Mesenchymal stem cell (in vitro differentiated cells and primary cell): ENCODE measurements around the gene CDH15.

Source experiments
- DNase-seq: peaks from one replicate; pipeline ENCODE4 v3.0.0-alpha.2; 2013
- H2AFZ ChIP-seq: one replicate; pipeline ENCODE4 v1.6.1; 2013; ENCODE audit warnings: low read depth, mild to moderate bottlenecking, control low read depth, inconsistent platforms, low read length, moderate library complexity
- H2AK5ac ChIP-seq: 2 replicates; pipeline ENCODE4 v1.6.1; 2013; ENCODE audit warnings: low read length, moderate library complexity, mild to moderate bottlenecking, inconsistent platforms; ENCODE audit not compliant: severe bottlenecking
- H2BK120ac ChIP-seq: one replicate; pipeline ENCODE4 v1.6.1; 2013; ENCODE audit warnings: low read depth, mild to moderate bottlenecking, inconsistent platforms, low read length, moderate library complexity
- H2BK12ac ChIP-seq, 2 experiments: one replicate each; pipeline ENCODE4 v1.6.1; 2013; ENCODE audit warnings: inconsistent platforms in 2 of 2, low read length in 2 of 2, mild to moderate bottlenecking in 2 of 2, moderate library complexity in 2 of 2, control low read depth in 1 of 2
- H2BK15ac ChIP-seq: one replicate; pipeline ENCODE4 v1.6.1; 2013; ENCODE audit warnings: mild to moderate bottlenecking, low read depth, inconsistent platforms; ENCODE audit not compliant: poor library complexity, severe bottlenecking
- H2BK5ac ChIP-seq: 2 replicates; pipeline ENCODE4 v1.6.1; 2013; ENCODE audit warnings: low read depth, mild to moderate bottlenecking, low read length, control low read depth, inconsistent platforms; ENCODE audit not compliant: poor library complexity, severe bottlenecking
- H3K14ac ChIP-seq, 2 experiments: one replicate each; pipeline ENCODE4 v1.6.1; 2013; ENCODE audit warnings: inconsistent platforms in 2 of 2, low read length in 2 of 2, control low read depth in 1 of 2, mild to moderate bottlenecking in 1 of 2, moderate library complexity in 1 of 2
- H3K18ac ChIP-seq, 2 experiments: one replicate each; pipeline ENCODE4 v1.6.1; 2013; ENCODE audit warnings: inconsistent platforms in 2 of 2, low read length in 2 of 2, control low read depth in 1 of 2, low read depth in 1 of 2, mild to moderate bottlenecking in 1 of 2
- H3K23ac ChIP-seq, 2 experiments: one replicate each; pipeline ENCODE4 v1.6.1; 2013; ENCODE audit warnings: inconsistent platforms in 2 of 2, low read length in 2 of 2, mild to moderate bottlenecking in 2 of 2, moderate library complexity in 2 of 2, control low read depth in 1 of 2
- H3K27ac ChIP-seq: 2 replicates; pipeline ENCODE4 v1.5.1; 2013; ENCODE audit warnings: mild to moderate bottlenecking, moderate library complexity, low read length, control low read depth, inconsistent platforms; ENCODE audit not compliant: poor library complexity, severe bottlenecking
- H3K27me3 ChIP-seq, 2 experiments: 2 replicates each; pipeline versions ENCODE4 v1.6.1 to v1.7.0; 2013; ENCODE audit warnings: low read length in 2 of 2, mild to moderate bottlenecking in 2 of 2, moderate library complexity in 2 of 2, control low read depth in 1 of 2, inconsistent platforms in 1 of 2; ENCODE audit not compliant: control insufficient read depth in 1 of 2, insufficient read depth in 1 of 2
- H3K36me3 ChIP-seq, 2 experiments: 2 replicates each; pipeline versions ENCODE4 v1.6.1 to v1.7.0; 2013; ENCODE audit warnings: low read length in 2 of 2, control low read depth in 1 of 2, inconsistent platforms in 1 of 2, low read depth in 1 of 2, mild to moderate bottlenecking in 1 of 2; ENCODE audit not compliant: insufficient read depth in 2 of 2, control insufficient read depth in 1 of 2
- H3K4ac ChIP-seq, 2 experiments: one replicate each; pipeline ENCODE4 v1.6.1; 2013; ENCODE audit warnings: inconsistent platforms in 2 of 2, low read length in 2 of 2, mild to moderate bottlenecking in 2 of 2, moderate library complexity in 2 of 2, control low read depth in 1 of 2, low read depth in 1 of 2
- H3K4me1 ChIP-seq: 2 replicates; pipeline ENCODE4 v1.6.1; 2013; ENCODE audit warnings: low read depth, low read length, control low read depth; ENCODE audit not compliant: control insufficient read depth, insufficient read depth
- H3K4me2 ChIP-seq: 2 replicates; pipeline ENCODE4 v1.6.1; 2013; ENCODE audit warnings: low read length, mild to moderate bottlenecking, inconsistent platforms; ENCODE audit not compliant: poor library complexity, severe bottlenecking
- H3K4me3 ChIP-seq, 2 experiments: 2 replicates each; pipeline versions ENCODE4 v1.5.1 to v1.7.0; 2013; ENCODE audit warnings: low read length in 2 of 2, mild to moderate bottlenecking in 2 of 2, control low read depth in 1 of 2, low read depth in 1 of 2; ENCODE audit not compliant: insufficient read depth in 1 of 2
- H3K79me1 ChIP-seq: replicated peaks from 2 replicates; pipeline ENCODE4 v1.6.1; 2013; ENCODE audit warnings: mild to moderate bottlenecking, control low read depth, low read length, inconsistent platforms; ENCODE audit not compliant: poor library complexity, severe bottlenecking
- H3K9ac ChIP-seq: 2 replicates; pipeline ENCODE4 v1.7.0; 2013; ENCODE audit warnings: mild to moderate bottlenecking, low read length, moderate library complexity
- H3K9me3 ChIP-seq: 2 replicates; pipeline ENCODE4 v1.7.0; 2013; ENCODE audit warnings: mild to moderate bottlenecking, low read length; ENCODE audit not compliant: control insufficient read depth
- H4K8ac ChIP-seq: one replicate; pipeline ENCODE4 v1.6.1; 2013; ENCODE audit warnings: inconsistent platforms, mild to moderate bottlenecking, low read length, moderate library complexity
- H4K91ac ChIP-seq: one replicate; pipeline ENCODE4 v1.6.1; 2013; ENCODE audit warnings: mild to moderate bottlenecking, low read length, inconsistent platforms
- WGBS: methylation state at CpG from one replicate; pipeline ENCODE4 v1.1.7; 2013; ENCODE audit warnings: mixed read lengths; 5-methylcytosine and 5-hydroxymethylcytosine counted together

The CDH15 gene

DNA sequence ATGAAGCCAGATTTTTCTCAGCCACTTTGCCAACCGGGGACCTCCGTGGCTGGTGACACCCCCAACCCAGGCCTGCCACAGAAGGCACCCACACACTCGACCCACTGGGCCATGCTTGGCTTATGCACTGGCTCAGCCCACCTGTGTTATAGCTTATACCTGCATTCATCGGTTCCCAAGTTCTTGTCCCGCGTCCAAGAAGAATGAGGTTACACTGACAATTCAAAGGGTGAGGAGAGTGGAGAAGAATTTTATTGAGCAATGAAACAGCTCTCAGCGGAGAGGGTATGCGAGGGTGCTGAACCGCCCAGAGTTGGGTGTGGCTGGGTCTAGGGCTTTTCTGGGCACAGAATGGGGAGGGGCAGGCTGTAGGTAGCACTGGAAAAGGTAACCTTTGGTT, 22.2 kb upstream of the CDH15 start:
- WGBS: 96% methylated on average over 9 of the region's 9 CpGs
- Histone ChIP-seq H2BK15ac (no peak overlapping the region), H3K4me1 (peaks cover 9% of the 10 kb centered on the region), H3K27ac (no peak overlapping the region), H2AK5ac (peak overlapping the region; percentile 44), H2BK12ac (no peak overlapping the region), H2AFZ (no peak overlapping the region), H2BK5ac (no peak overlapping the region), H3K4me3 (no peak overlapping the region), H3K23ac (no peak overlapping the region), H2BK120ac (no peak overlapping the region), H3K14ac (no peak overlapping the region), H3K79me1 (no peaks in the 10 kb centered on the region), H4K8ac (no peak overlapping the region), H3K4ac (no peak overlapping the region), H3K4me2 (no peak overlapping the region), H3K27me3 (no peaks in the 10 kb centered on the region), H3K9me3 (no peaks in the 10 kb centered on the region), H3K18ac (no peak overlapping the region), H3K36me3 (peaks cover 57 to 60% of the 10 kb centered on the region in 2 experiments), H3K9ac (no peak overlapping the region), H4K91ac (no peak overlapping the region)
- no peak for DNase-seq

DNA sequence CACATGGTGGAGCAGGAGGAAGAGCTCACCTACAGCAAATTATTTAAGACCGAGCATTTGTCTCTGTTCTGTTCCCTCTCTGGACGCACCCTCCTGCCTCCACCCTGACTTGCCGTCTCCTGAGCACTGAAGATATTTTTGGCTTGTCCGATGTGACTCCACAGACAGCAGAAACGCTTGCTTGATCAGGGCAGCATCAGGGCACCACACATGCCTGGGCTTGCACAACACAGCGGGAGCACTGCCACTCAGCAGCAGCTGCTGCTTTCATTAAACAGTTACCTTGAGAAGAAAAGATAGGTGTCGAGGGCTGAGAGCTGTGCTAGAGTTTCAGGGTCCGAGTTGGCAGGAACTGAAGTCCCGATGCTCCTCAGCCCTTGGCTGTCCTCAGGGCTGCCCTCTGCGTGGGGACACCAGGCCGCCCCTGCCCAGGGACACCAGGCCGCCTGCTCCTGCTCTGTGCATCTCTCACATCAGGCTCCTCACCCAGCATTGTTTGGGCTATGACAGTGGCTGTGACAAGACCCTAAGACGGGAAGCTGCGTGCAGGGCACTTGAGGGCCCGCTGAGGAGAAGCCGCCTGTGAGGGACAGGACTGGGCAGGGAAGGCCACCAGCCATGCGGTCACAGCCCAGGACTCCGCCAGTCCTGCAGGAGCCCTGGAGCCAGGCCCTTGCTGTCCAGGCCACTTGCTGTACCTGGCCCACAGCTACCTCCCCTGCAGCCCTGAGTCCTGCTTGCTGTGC, 21.3 kb upstream of the CDH15 start:
- Histone ChIP-seq H4K8ac (no peak overlapping the region), H3K79me1 (no peaks in the 10 kb centered on the region), H3K14ac (no peak overlapping the region), H2AK5ac (no peak overlapping the region), H2BK12ac (no peak overlapping the region), H3K4me3 (no peak overlapping the region), H3K4ac (no peak overlapping the region), H3K9me3 (no peaks in the 10 kb centered on the region), H2BK15ac (no peak overlapping the region), H3K23ac (no peak overlapping the region), H2AFZ (no peak overlapping the region), H2BK5ac (no peak overlapping the region), H4K91ac (no peak overlapping the region), H2BK120ac (no peak overlapping the region), H3K4me1 (peaks cover 18% of the 10 kb centered on the region), H3K27me3 (no peaks in the 10 kb centered on the region), H3K36me3 (peaks cover 52 to 54% of the 10 kb centered on the region in 2 experiments), H3K18ac (no peak overlapping the region), H3K9ac (no peak overlapping the region), H3K4me2 (no peak overlapping the region), H3K27ac (peak overlapping the region; percentile 15)
- WGBS: 96% methylated on average over 18 of the region's 18 CpGs
- no peak for DNase-seq

DNA sequence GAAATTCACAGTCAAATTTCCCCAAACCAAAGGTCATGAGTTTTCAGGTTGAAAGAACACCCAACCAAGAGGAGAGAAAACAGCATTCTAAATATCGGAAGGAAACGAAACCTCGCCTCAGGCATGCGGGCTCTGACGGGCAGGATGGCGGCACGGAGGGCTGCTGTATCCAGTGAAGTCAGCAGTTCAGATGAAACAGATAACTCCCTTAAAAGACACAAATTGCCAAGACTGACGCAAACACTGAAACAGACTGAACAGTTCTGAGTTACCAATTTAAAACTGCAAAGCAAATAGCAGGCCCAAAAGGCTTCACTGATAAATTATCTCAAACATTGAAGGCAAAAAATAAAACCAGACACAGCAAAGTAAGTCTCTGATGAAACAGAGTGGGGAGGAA, 20.6 kb upstream of the CDH15 start:
- over 99% methylated on average over 8 of the region's 8 CpGs for WGBS
- Histone ChIP-seq H2BK12ac (no peak overlapping the region), H2AK5ac (no peak overlapping the region), H3K9ac (no peak overlapping the region), H3K18ac (no peak overlapping the region), H3K36me3 (peaks cover 45 to 48% of the 10 kb centered on the region in 2 experiments), H4K91ac (no peak overlapping the region), H3K79me1 (no peaks in the 10 kb centered on the region), H2BK15ac (no peak overlapping the region), H3K27ac (no peak overlapping the region), H3K4me3 (no peak overlapping the region), H2BK5ac (no peak overlapping the region), H2AFZ (no peak overlapping the region), H3K14ac (no peak overlapping the region), H3K4ac (no peak overlapping the region), H3K4me2 (no peak overlapping the region), H4K8ac (no peak overlapping the region), H3K27me3 (no peaks in the 10 kb centered on the region), H3K4me1 (peaks cover 20% of the 10 kb centered on the region), H3K9me3 (no peaks in the 10 kb centered on the region), H2BK120ac (no peak overlapping the region), H3K23ac (no peak overlapping the region)
- DNase-seq: no peak

DNA sequence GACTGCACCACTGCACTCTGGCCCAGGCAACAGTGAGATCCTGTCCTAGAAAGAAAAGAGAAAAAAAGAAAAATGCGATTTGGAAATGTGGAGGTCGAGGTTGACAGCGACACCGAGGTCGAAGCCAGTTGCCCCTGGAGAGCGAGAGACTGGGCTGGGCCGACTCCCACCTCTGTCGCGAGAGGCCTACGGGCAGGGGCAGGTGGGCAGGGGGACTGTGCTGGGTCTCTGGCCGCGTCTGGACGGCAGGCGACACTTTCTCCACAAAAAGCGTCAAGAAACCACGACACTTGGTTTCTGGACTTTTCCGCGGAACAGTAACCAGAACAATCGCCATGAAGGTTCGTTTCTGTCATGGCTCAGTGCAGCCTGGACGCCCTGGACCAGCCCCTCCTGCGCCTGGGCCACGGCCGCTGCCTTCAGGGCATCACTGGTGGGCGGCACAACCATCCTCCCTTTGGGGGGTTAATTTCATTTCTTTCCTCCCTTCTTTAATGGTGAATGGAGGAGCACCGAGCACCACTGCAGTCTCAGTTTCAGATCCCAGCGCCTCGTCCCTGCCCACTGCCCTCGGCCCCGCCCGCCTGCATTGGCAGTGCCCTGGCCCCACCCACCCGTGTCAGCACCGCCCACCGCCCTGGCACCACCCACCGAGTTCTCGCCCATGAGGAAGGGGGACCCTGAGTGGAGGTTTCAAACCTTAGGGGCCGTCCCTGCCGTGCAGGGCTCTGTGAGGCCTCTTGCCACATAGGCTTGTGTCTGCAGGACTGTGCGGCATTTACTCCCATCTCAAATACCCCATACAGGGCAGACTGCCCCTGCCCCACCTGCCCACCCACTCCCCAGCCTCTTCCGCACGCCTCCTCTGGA, 18.5 kb upstream of the CDH15 start:
- peaks cover 20% of the 10 kb centered on the region for H3K4me1 ChIP-seq
- no peak for DNase-seq
- H3K18ac ChIP-seq: no peak overlapping the region
- H3K23ac ChIP-seq: no peak overlapping the region
- no peak overlapping the region for H4K8ac ChIP-seq
- H2BK5ac ChIP-seq: no peak overlapping the region
- no peak overlapping the region for H3K4ac ChIP-seq
- no peaks in the 10 kb centered on the region for H3K27me3 ChIP-seq
- H3K14ac ChIP-seq: no peak overlapping the region
- no peak overlapping the region for H2BK120ac ChIP-seq
- no peak overlapping the region for H2BK12ac ChIP-seq
- no peak overlapping the region for H2AK5ac ChIP-seq
- H3K79me1 ChIP-seq: no peaks in the 10 kb centered on the region
- no peak overlapping the region for H2BK15ac ChIP-seq
- H3K4me3 ChIP-seq: no peak overlapping the region
- H4K91ac ChIP-seq: no peak overlapping the region
- H3K4me2 ChIP-seq: no peak overlapping the region
- peaks cover 36 to 37% of the 10 kb centered on the region in 2 experiments for H3K36me3 ChIP-seq
- H2AFZ ChIP-seq: no peak overlapping the region
- WGBS: 82% methylated on average over 40 of the region's 41 CpGs
- H3K27ac ChIP-seq: no peak overlapping the region
- H3K9me3 ChIP-seq: no peaks in the 10 kb centered on the region
- H3K9ac ChIP-seq: no peak overlapping the region
